Measurements from ENCODE around the gene KIF7. TPM values are rescaled to one million over a fixed set of nuclear protein-coding genes. Genes with fewer than 3 reads are reported as not detected.

The KIF7 gene
- total and polyA plus RNA-seq, 10 of the 15 experiments (the other 5 are each of a cell fraction or from before 2014, with no cell fraction given): 0.01 to 0.36 (median 0.10) TPM; not detected in 2

GRCh38 chr15:89662893-89663626 is 7.8 kb upstream of the KIF7 start:
- in situ Hi-C loops (cut with MboI): no loop called here

GRCh38 chr15:89660556-89660955 is 5.3 kb upstream of the KIF7 start:
- ChIA-PET SMC1A (ENCODE audit: uncharacterized antibody, unreplicated experiment) (no interaction called here), POLR2A (no interaction called here), RAD21 (ENCODE audit: unreplicated experiment) (no interaction called here), CTCF (interaction anchor here (0.6 to 1.1 kb wide), 2 partner anchors 10 to 80 kb away, joined by 4 read pairs; no protein-coding TSS in a partner anchor)
- no peaks in the 10 kb centered on the region for H3K9me3 ChIP-seq (replicated peaks; ENCODE audit: control insufficient read depth, insufficient read depth, low read length)
- no peaks in the 10 kb centered on the region for H3K36me3 ChIP-seq (ENCODE audit: control insufficient read depth in 2 of 2, insufficient read depth in 2 of 2, low read length in 1 of 2)
- intact Hi-C loops (cut with micrococcal nuclease; ENCODE audit: unreplicated experiment): no loop called here
- H3K4me3 ChIP-seq: no peak overlapping the region
- H3K4me2 ChIP-seq (ENCODE audit: control insufficient read depth, insufficient read depth): no peak overlapping the region
- in situ Hi-C loops (cut with MboI): no loop called here
- H3K4me1 ChIP-seq (ENCODE audit: control insufficient read depth, insufficient read depth, low read length): no peaks in the 10 kb centered on the region
- no peak overlapping the region for H3K9ac ChIP-seq (ENCODE audit: control insufficient read depth, insufficient read depth, low read length)
- DNase-seq (ENCODE audit: low read depth, low spot score) (no peak), ATAC-seq (no peak), FAIRE-seq (no peak)
- H3K79me2 ChIP-seq (ENCODE audit: control insufficient read depth, insufficient read depth, low read length): no peaks in the 10 kb centered on the region
- H4K20me1 ChIP-seq (ENCODE audit: control insufficient read depth, insufficient read depth): no peaks in the 10 kb centered on the region
- no peak overlapping the region for H2AFZ ChIP-seq (ENCODE audit: control insufficient read depth, low read depth, low read length)
- 23% methylated on average over 2 of the region's 2 CpGs for WGBS (ENCODE audit: insufficient coverage, insufficient replicate concordance, low lambda C conversion rate, missing lambda C conversion rate)
- peaks cover 0 to 1% of the 10 kb centered on the region in 2 experiments; a peak in 2 of 4 replicates for H3K27me3 ChIP-seq (replicated peaks in 1 of 2; ENCODE audit: control insufficient read depth in 2 of 2, insufficient read depth in 2 of 2, low read length in 1 of 2)
- no TSS peak for BruUV-seq (replicated peaks)
- no peak overlapping the region for H3K27ac ChIP-seq (ENCODE audit: control insufficient read depth, insufficient read depth)
- no peak for TF ChIP-seq POU2F2 (IDR thresholded peaks at IDR 0.05; ENCODE audit: borderline replicate concordance, low read depth, low read length)
- no peak for TF ChIP-seq CEBPB (IDR thresholded peaks at IDR 0.05; ENCODE audit: borderline replicate concordance in 1 of 2, low read depth in 2 of 2, low read length in 2 of 2)
- TF ChIP-seq DPF2 (IDR thresholded peaks at IDR 0.05): no peak
- TF ChIP-seq RCOR1 (conservative IDR thresholded peaks at IDR 0.05; ENCODE audit: low read depth, low read length): no peak
- no peak for TF ChIP-seq RELB (IDR thresholded peaks at IDR 0.05; ENCODE audit: low read depth)
- no peak for TF ChIP-seq PAX5 (IDR thresholded peaks at IDR 0.05; ENCODE audit: borderline replicate concordance, low read depth, low read length)
- no peak for TF ChIP-seq BCL11A (IDR thresholded peaks at IDR 0.05; ENCODE audit: low read depth, low read length)
- TF ChIP-seq REST (IDR thresholded peaks at IDR 0.05; ENCODE audit: low read depth, low read length): no peak
- no peak for TF ChIP-seq NFXL1 (IDR thresholded peaks at IDR 0.05; ENCODE audit: borderline replicate concordance)
- TF ChIP-seq JUND (IDR thresholded peaks at IDR 0.05; ENCODE audit: low read depth, low read length): no peak

More at GRCh38 chr15:89662893-89663626, 7.8 kb upstream of the KIF7 start:
- no peaks in the 10 kb centered on the region for H3K9me3 ChIP-seq (replicated peaks; ENCODE audit: control insufficient read depth, insufficient read depth, low read length)
- FAIRE-seq: no peak
- no peak for ATAC-seq
- no peak for TF ChIP-seq ESRRA (IDR thresholded peaks at IDR 0.05; ENCODE audit: low read length)
- no peak for TF ChIP-seq SP1 (IDR thresholded peaks at IDR 0.05; ENCODE audit: low read depth, low read length)
- TF ChIP-seq RCOR1 (conservative IDR thresholded peaks at IDR 0.05; ENCODE audit: low read depth, low read length): no peak
- TF ChIP-seq KAT2A (conservative IDR thresholded peaks at IDR 0.05; ENCODE audit: control insufficient read depth, low read depth, low read length): no peak
- TF ChIP-seq ZSCAN29 (IDR thresholded peaks at IDR 0.05): no peak
- H3K79me2 ChIP-seq (ENCODE audit: control insufficient read depth, insufficient read depth, low read length): no peaks in the 10 kb centered on the region
- no peaks in the 10 kb centered on the region for H3K36me3 ChIP-seq (ENCODE audit: control insufficient read depth in 2 of 2, insufficient read depth in 2 of 2, low read length in 1 of 2)
- no peaks in the 10 kb centered on the region for H4K20me1 ChIP-seq (ENCODE audit: control insufficient read depth, insufficient read depth)
- SMC1A ChIA-PET (ENCODE audit: uncharacterized antibody, unreplicated experiment): interaction anchor here (0.6 kb wide), 1 partner anchor 19 kb away, joined by 3 read pairs; no protein-coding TSS in a partner anchor
- no TSS peak for BruUV-seq (replicated peaks)
- WGBS (ENCODE audit: insufficient coverage, insufficient replicate concordance, low lambda C conversion rate, missing lambda C conversion rate): 39% methylated on average over 11 of the region's 11 CpGs
- no peak overlapping the region for H3K4me3 ChIP-seq
- H3K9ac ChIP-seq (ENCODE audit: control insufficient read depth, insufficient read depth, low read length): no peak overlapping the region
- intact Hi-C loops (cut with micrococcal nuclease; ENCODE audit: unreplicated experiment): no loop called here
- no peak overlapping the region for H3K27ac ChIP-seq (ENCODE audit: control insufficient read depth, insufficient read depth)
- peaks cover 0 to 2% of the 10 kb centered on the region in 2 experiments; a peak in 1 of 4 replicates for H3K27me3 ChIP-seq (replicated peaks in 1 of 2; ENCODE audit: control insufficient read depth in 2 of 2, insufficient read depth in 2 of 2, low read length in 1 of 2)
- H2AFZ ChIP-seq (ENCODE audit: control insufficient read depth, low read depth, low read length): no peak overlapping the region
- RAD21 ChIA-PET (ENCODE audit: unreplicated experiment): no interaction called here
- no peak overlapping the region for H3K4me2 ChIP-seq (ENCODE audit: control insufficient read depth, insufficient read depth)
- DNase-seq (ENCODE audit: low read depth, low spot score): no peak
- POLR2A ChIA-PET: no interaction called here
- no peaks in the 10 kb centered on the region for H3K4me1 ChIP-seq (ENCODE audit: control insufficient read depth, insufficient read depth, low read length)
- CTCF ChIA-PET: interaction anchor here (0.7 to 1.2 kb wide), 3 partner anchors 10 to 304 kb away, joined by 3 to 4 read pairs (median 3); no protein-coding TSS in a partner anchor

All from GM12878 (cell line).